Measurements from ENCODE around the gene GPR78.

GPR78 gene

DNA sequence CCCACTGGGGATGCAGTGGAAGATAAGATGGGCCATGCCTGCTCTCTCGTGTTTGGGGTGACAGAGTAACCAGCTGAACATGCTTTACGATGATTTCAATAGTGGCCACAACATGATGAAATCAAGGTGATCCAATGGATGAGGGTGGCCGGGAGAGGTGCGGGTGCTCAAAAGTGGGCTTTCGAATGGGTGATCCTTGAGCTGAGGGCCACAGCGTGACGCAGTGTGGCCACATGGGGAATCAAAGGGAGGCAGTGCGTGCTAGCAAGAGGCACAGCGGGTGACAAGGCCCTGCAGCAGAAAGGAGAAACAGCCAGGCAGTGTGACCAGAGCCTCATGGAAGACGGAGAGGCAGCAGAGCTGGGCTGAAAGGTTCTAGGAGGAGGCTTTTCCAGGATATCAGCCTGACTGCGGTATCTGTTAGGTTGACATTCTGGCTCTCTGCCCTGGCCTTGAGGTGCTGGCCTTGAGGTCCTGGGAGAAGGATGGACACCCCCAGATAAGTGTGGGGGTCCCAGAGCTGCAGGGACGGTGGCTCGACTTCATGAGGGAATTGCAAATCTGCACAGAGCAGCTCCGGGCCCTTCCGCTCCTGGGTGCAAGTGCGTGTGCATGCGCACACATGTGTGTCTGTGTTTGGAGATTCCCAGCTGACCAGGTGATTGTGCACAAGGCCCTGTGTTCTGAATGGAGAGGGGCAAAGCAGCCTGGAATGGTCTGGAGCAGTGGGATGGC lies 38.0 kb upstream of the GPR78 start:
- TF ChIP-seq FOXP2 (optimal IDR thresholded peaks at IDR 0.05; ENCODE audit: borderline replicate concordance, extremely low read depth, extremely low read length, insufficient read depth): no peak
- no peak for TF ChIP-seq TAF1 (IDR thresholded peaks at IDR 0.05; ENCODE audit: borderline replicate concordance, insufficient read depth, low read length)
- no peak for TF ChIP-seq POLR2AphosphoS5 (IDR thresholded peaks at IDR 0.05; ENCODE audit: low read depth, low read length)
- no peak for TF ChIP-seq SIN3A (IDR thresholded peaks at IDR 0.05; ENCODE audit: borderline replicate concordance, insufficient read depth, low read length)
- TF ChIP-seq, protein P1, sequence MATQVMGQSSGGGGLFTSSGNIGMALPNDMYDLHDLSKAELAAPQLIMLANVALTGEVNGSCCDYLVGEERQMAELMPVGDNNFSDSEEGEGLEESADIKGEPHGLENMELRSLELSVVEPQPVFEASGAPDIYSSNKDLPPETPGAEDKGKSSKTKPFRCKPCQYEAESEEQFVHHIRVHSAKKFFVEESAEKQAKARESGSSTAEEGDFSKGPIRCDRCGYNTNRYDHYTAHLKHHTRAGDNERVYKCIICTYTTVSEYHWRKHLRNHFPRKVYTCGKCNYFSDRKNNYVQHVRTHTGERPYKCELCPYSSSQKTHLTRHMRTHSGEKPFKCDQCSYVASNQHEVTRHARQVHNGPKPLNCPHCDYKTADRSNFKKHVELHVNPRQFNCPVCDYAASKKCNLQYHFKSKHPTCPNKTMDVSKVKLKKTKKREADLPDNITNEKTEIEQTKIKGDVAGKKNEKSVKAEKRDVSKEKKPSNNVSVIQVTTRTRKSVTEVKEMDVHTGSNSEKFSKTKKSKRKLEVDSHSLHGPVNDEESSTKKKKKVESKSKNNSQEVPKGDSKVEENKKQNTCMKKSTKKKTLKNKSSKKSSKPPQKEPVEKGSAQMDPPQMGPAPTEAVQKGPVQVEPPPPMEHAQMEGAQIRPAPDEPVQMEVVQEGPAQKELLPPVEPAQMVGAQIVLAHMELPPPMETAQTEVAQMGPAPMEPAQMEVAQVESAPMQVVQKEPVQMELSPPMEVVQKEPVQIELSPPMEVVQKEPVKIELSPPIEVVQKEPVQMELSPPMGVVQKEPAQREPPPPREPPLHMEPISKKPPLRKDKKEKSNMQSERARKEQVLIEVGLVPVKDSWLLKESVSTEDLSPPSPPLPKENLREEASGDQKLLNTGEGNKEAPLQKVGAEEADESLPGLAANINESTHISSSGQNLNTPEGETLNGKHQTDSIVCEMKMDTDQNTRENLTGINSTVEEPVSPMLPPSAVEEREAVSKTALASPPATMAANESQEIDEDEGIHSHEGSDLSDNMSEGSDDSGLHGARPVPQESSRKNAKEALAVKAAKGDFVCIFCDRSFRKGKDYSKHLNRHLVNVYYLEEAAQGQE (IDR thresholded peaks at IDR 0.05; ENCODE audit: insufficient read depth in 1 of 2, low read depth in 2 of 2, low read length in 2 of 2): no peak

DNA sequence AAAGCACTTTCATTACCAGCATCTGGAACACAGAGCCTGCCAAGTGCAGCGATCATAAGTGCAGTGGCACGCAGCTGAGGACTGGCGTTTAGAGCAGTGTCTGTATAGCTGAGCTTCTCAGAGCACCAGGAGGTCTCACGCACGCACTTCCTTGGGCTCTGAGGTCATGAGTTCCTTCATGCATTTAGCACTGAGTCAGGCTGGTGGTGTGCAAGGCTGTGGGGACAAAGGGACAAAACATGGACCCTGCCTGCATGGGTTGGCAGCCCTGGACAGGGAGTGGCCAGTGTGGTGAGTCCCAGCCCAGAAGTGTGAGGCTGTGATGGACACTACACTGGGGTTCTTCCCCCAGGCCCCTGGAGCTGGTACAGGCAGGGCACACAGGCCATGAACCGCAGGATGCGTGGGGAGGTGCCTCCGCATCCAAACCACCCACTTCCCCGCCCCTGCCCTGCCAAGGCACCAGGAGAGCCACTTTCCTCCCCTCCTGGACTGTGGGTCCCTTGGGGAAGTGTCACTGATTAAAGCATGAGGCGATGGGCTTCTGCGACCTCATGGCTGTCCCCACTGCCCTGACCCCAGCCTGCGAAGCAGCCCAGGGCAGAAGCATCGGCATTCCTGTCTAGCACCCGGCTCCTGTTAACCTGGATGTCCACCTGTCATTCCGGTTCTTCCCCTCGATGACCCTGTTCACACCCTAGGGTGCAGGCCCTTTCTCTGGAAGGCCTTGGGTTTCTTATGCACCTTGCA lies 37.2 kb upstream of the GPR78 start:
- TF ChIP-seq TAF1 (IDR thresholded peaks at IDR 0.05; ENCODE audit: borderline replicate concordance, insufficient read depth, low read length) (no peak), FOXP2 (optimal IDR thresholded peaks at IDR 0.05; ENCODE audit: borderline replicate concordance, extremely low read depth, extremely low read length, insufficient read depth) (no peak), POLR2AphosphoS5 (IDR thresholded peaks at IDR 0.05; ENCODE audit: low read depth, low read length) (no peak), SIN3A (IDR thresholded peaks at IDR 0.05; ENCODE audit: borderline replicate concordance, insufficient read depth, low read length) (no peak)
- TF ChIP-seq, protein P1 (IDR thresholded peaks at IDR 0.05; ENCODE audit: insufficient read depth in 1 of 2, low read depth in 2 of 2, low read length in 2 of 2): no peak

DNA sequence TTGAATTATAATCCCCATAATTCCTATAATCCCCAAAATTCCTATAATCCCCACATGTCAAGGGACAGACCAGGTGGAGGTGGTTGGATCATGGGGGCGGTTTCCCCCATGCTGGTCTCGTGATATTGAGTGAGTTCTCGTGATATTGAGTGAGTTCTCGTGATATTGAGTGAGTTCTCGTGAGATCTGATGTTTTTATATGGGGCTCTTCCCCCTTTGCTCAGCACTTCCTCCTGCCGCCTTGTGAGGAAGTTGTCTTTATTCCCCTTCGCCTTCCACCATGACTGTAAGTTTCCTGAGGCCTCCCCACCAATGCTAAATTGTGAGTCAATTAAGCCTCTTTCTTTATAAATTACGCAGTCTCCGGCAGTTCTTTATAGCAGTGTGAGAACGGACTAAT lies 36.6 kb upstream of the GPR78 start:
- TF ChIP-seq, protein P1 (IDR thresholded peaks at IDR 0.05; ENCODE audit: insufficient read depth in 1 of 2, low read depth in 2 of 2, low read length in 2 of 2): no peak
- TF ChIP-seq TAF1 (IDR thresholded peaks at IDR 0.05; ENCODE audit: borderline replicate concordance, insufficient read depth, low read length): no peak
- TF ChIP-seq SIN3A (IDR thresholded peaks at IDR 0.05; ENCODE audit: borderline replicate concordance, insufficient read depth, low read length): no peak

DNA sequence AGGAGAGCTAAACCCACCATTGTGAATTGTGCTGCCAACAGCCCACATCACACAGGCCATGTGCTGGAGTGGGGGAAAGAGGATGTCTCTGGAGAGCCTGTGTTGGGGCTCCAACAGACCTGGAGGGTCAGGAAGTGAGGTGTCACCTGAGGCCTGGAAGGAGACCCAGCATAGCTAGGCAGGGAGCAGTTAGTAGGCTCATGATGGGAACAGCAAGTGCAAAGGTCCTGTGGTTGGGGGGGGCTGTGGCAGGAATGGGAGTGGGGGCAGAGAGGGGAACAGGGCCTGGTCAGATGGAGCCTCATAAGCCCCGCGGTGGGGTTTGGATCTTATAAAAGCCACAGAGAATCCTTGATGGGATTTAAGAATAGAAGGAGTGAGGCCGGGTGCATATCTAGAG lies 35.9 kb upstream of the GPR78 start:
- TF ChIP-seq POLR2AphosphoS5 (IDR thresholded peaks at IDR 0.05; ENCODE audit: low read depth, low read length) (no peak), SIN3A (IDR thresholded peaks at IDR 0.05; ENCODE audit: borderline replicate concordance, insufficient read depth, low read length) (no peak), FOXP2 (optimal IDR thresholded peaks at IDR 0.05; ENCODE audit: borderline replicate concordance, extremely low read depth, extremely low read length, insufficient read depth) (no peak), TAF1 (IDR thresholded peaks at IDR 0.05; ENCODE audit: borderline replicate concordance, insufficient read depth, low read length) (no peak)
- TF ChIP-seq, protein P1 (IDR thresholded peaks at IDR 0.05; ENCODE audit: insufficient read depth in 1 of 2, low read depth in 2 of 2, low read length in 2 of 2): no peak

Measured in PFSK-1 (cell line).